SU-DHL-6 (cell line): ENCODE results near the gene SENP2.

Source experiments
- CTCF ChIP-seq: fragments of 200-600 bp; sonication (generic); IDR thresholded peaks from one replicate; pipeline ENCODE4 v1.5.1; 2017; ENCODE audit warnings: antibody characterized with exemption, mild to moderate bottlenecking, low read length, moderate library complexity; ENCODE audit not compliant: insufficient read depth, poor library complexity, severe bottlenecking
- EZH2phosphoT487 ChIP-seq: fragments of 200-600 bp; sonication (generic), shearing (Covaris generic); conservative IDR thresholded peaks from 2 replicates; pipeline ENCODE4 v1.6.1; 2018; ENCODE audit warnings: mild to moderate bottlenecking, antibody characterized with exemption, low read length, moderate library complexity, mixed read lengths

- TF ChIP-seq CTCF: no peak
- no peak for TF ChIP-seq EZH2phosphoT487
Measured at GRCh38 chr3:185657691-185658503, 71.8 kb downstream of the SENP2 start.
